Suprapubic skin (tissue), 4 donors: ENCODE results near the gene JAZF1.

Experiments
- CTCF ChIP-seq, 2 donors: fragments of 200-600 bp in 1 of 2; fragments of 450-650 bp in 1 of 2; sonication (generic) in 1 of 2; IDR thresholded peaks; one replicate each; pipeline ENCODE4 v1.5.1; 2016 to 2019; ENCODE audit warnings: antibody characterized with exemption in 2 of 2, mild to moderate bottlenecking in 1 of 2, moderate library complexity in 1 of 2
- EP300 ChIP-seq: sonication (generic); formaldehyde crosslinking; IDR thresholded peaks from one replicate; pipeline ENCODE4 v1.6.1; 2017; ENCODE audit warnings: antibody characterized with exemption
- POLR2A ChIP-seq, 2 donors: fragments of 450-650 bp; IDR thresholded peaks; one replicate each; pipeline ENCODE4 v1.6.1; 2017; ENCODE audit warnings: antibody characterized with exemption in 2 of 2, mild to moderate bottlenecking in 2 of 2, moderate library complexity in 2 of 2
- POLR2AphosphoS5 ChIP-seq, 3 donors: sonication (generic); formaldehyde crosslinking; IDR thresholded peaks; one replicate each; pipeline ENCODE4 v1.6.1; 2017; ENCODE audit warnings: antibody characterized with exemption in 3 of 3

- TF ChIP-seq CTCF (IDR thresholded peaks at IDR 0.05) (no peak), POLR2A (IDR thresholded peaks at IDR 0.05) (no peak), EP300 (no peak), POLR2AphosphoS5 (IDR thresholded peaks at IDR 0.05) (no peak)
Observed at GRCh38 chr7:28045592-28045991, 135.0 kb downstream of the JAZF1 start.
